ENCODE data around the gene DCAF4L1.
A peak's percentile ranks its signal among the peaks of the same experiment; 100 is the strongest.

Gene DCAF4L1

DNA sequence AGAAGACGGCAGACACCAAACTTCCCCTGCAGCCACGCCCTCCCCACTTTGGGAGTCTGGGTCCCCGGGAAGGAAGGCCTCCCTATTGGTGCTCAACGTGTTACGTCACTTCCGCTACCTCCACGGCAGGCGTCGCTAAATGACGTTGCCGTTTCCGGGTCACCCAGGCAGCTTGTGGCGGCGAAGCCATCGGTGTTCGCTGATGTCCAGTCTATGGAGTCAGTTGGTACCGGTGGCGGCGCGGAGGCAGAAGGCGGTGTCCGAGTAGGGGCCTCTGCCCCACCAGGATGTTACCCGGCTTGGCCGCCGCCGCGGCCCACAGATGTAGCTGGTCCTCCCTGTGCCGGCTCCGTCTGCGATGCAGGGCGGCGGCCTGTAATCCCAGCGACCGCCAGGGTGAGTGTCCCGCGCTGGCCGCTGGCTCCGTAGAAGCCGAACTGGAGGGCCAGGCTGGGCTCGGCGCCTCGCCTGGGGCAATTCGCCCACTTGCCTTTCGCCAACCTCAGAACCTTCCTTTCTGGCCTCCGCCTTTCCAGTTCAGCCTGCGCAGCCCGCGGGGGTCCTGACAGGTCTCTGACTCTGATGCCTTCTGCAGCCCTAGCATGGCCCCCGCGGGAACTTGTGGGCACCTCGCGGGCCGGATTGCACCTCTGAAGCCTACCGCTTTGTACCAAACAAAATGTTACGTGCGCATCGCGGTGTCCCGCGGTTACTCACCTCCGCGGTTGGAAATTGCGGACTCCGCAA lies 9.0 kb downstream of the DCAF4L1 start, which contains the start of gene SLC30A9:
TSS of gene SLC30A9 (plus strand) at position 166 of the 747 bp plus-strand sequence. CDS start at position 288, 122 bp downstream.
- peak; percentile 94 to 98 (median 96) for DNase-seq

- peak in 2 of 4 experiments; percentile 11 to 14 for DNase-seq
Observed at GRCh38 chr4:41991916-41992767, 10.6 kb downstream of the DCAF4L1 start.

- no peak for DNase-seq
Observed at GRCh38 chr4:41992967-41993857, 11.7 kb downstream of the DCAF4L1 start.

DNA sequence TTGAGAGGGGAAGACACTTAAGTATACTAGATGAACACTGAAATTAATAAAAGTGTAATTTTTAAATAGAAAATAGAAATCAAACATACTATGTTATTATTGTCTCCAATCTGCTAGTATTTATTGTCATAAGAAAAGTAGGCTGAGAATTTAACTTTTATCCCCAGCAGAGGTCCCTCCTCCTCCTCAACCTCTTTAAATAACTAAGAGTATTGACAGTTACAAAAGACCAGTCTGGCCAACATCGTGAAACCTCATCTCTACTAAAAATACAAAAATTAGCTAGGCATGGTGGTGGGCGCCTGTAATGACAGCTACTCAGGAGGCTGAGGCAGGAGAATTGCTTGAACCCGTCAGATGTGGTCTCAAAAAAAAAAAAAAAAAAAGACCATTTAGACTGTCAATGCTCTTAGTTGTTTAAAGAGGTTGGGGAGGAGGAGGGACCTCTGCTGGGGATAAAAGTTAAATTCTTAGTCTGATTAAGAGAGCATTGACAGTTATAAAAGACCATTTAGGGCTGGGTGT lies 13.0 kb downstream of the DCAF4L1 start:
- no peak for DNase-seq

DNA sequence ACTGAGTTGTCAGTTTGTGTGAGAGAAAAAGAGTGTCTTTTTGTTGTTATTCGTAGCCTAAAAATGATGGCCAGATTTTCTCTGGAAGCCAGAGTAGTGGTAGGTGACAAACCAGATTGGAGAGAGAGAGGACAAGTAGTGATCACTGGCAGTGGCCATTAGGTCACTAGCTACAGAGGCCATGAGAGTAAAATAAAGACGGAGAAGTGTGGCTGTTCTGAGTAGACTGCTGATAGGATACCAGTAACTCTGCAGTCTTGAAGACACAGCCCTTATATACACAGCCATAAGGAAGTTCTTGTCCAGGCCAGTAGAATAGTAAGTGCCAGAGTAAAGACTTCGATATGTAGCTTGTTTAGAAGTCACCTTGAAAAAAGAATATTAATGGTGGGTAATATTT lies 16.5 kb downstream of the DCAF4L1 start:
- no peak for DNase-seq

GRCh38 chr4:41999321-41999720 lies 17.8 kb downstream of the DCAF4L1 start:
- DNase-seq = no peak

DNA sequence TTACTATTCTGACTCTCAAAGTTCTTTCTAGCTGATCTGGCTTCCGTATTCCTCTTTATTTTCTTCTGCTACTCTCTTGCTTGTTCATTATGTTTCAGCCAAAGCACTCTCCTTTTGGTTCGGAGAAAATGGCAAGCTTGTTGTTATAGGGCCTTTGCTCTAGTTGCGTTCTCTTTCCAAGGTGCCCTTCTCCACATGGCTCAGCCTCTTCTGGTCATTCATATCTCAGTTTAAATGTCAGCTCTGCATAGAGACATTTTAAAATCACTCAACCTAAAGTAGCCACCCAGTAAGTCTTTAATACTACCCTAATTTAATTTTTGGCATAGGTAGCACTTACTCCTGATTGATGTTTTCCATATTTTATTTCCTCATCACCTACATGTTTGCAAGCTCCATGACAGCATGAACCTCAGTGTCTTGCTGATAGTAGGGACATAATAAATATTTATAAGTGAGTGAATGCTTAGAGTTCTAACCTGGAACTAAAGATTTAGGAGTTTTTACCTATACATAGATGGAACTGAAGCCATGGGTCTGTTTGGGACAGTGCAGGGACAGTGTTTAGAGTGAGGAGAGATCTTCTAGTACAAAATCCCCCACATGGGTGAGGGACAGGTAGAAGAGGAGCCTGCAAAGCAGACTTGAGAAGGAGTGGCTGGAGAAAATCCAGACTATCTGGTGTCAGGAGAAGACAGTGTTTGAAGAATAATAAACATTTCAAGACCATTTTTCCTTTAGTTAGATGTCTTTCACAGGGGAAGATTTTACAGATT lies 26.6 kb downstream of the DCAF4L1 start:
- no peak for DNase-seq

- DNase-seq = no peak
Observed at GRCh38 chr4:42015438-42015837, 33.9 kb downstream of the DCAF4L1 start.

DNA sequence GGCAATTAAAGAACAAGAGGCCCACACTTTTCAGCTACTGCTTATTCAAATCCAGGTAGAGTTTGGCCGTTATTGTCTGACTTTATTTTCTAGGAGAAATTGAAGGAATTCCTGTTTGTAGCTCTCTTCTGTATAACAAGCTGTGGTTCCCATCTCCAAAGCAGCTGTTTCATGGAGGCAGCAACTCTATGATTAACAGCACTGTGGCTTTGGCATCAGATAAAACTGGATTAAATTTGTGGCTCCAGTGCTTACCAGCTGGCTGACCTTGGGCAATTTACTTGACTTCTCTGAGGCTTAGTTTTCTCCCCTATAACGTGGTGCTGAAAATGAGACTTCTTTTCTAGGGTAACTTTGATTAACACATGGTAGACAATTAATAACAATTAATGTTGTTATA lies 36.9 kb downstream of the DCAF4L1 start:
- DNase-seq = no peak

Data from suppressor macrophage (primary cell).